Upper lobe of left lung (tissue), 6 donors: ENCODE results near the gene SENP2. TPM values are rescaled to one million over a fixed set of nuclear protein-coding genes. Genes with fewer than 3 reads are reported as not detected.
A peak's percentile ranks its signal among the peaks of the same experiment; 100 is the strongest.
"Not testable (repeated sequence)": the region's sequence is repeated elsewhere in the genome, so short reads cannot be mapped to it uniquely, and the experiment has no call there.

Source experiments
- ATAC-seq, 2 donors: fragments of 200-7000 bp; cut with Tn5 transposase; one replicate each; pipeline ENCODE4 v1.9.1; 2022; ENCODE audit warnings: mild to moderate bottlenecking in 2 of 2, moderate library complexity in 2 of 2; ENCODE audit not compliant: low FRiP score in 2 of 2
- DNase-seq, 2 donors: peaks; one replicate each; pipeline ENCODE4 v3.0.0-alpha.2; 2019 to 2020
- H3K27ac ChIP-seq, 4 donors: fragments of 200-600 bp; sonication (generic); one replicate each; pipeline ENCODE4 v1.5.1; 2016 to 2019
- H3K27me3 ChIP-seq, 4 donors: fragments of 200-600 bp; sonication (generic); one replicate each; pipeline ENCODE4 v1.5.1; 2017 to 2019
- H3K36me3 ChIP-seq, 4 donors: fragments of 200-600 bp; sonication (generic); one replicate each; pipeline ENCODE4 v1.5.1; 2016 to 2019
- H3K4me1 ChIP-seq, 4 donors: fragments of 200-600 bp; sonication (generic); one replicate each; pipeline ENCODE4 v1.5.1; 2018 to 2019
- H3K4me3 ChIP-seq, 4 donors: fragments of 200-600 bp; sonication (generic); one replicate each; pipeline ENCODE4 v1.5.1; 2017 to 2019; ENCODE audit warnings: mild to moderate bottlenecking in 2 of 4, moderate library complexity in 1 of 4
- H3K9me3 ChIP-seq, 4 donors: fragments of 200-600 bp; sonication (generic); one replicate each; pipeline ENCODE4 v1.5.1; 2018 to 2019
- CTCF ChIP-seq, 6 experiments: fragments of 450-650 bp in 4 of 6; fragments of 200-600 bp in 2 of 6; sonication (generic) in 2 of 6; IDR thresholded peaks; one replicate each; pipeline ENCODE4 v1.5.1; 2016 to 2019; ENCODE audit warnings: antibody characterized with exemption in 6 of 6
- EP300 ChIP-seq, 4 donors: sonication (generic); formaldehyde crosslinking; IDR thresholded peaks; one replicate each; pipeline ENCODE4 v1.5.1; 2017; ENCODE audit warnings: antibody characterized with exemption in 4 of 4, control low read depth in 2 of 4
- POLR2A ChIP-seq, 4 donors: fragments of 450-650 bp; IDR thresholded peaks; one replicate each; pipeline ENCODE4 v1.5.1; 2016 to 2017; ENCODE audit warnings: antibody characterized with exemption in 4 of 4, mild to moderate bottlenecking in 2 of 4
- POLR2AphosphoS5 ChIP-seq, 2 donors: sonication (generic); formaldehyde crosslinking; IDR thresholded peaks; one replicate each; pipeline ENCODE4 v1.5.1; 2017; ENCODE audit warnings: antibody characterized with exemption in 2 of 2
- WGBS, 2 donors: methylation state at CpG; one replicate each; pipeline ENCODE4 v1.1.5; 2017 to 2018; 5-methylcytosine and 5-hydroxymethylcytosine counted together
- total RNA-seq, 6 donors: library from RNA; depleted of rRNA in 4 of 6; stranded (reverse); fragments of >200 nt in 4 of 6; gene quantifications; one replicate each; pipeline versions ENCODE4 v1.1.0 to v1.2.1, GENCODE V29; 2016 to 2021
- donor health status: DM: no; HTN: no; CAD: no; lungs with moderate emphysema.
- donor health status: DM: no; HTN: yes; CAD: no; lungs with severe emphysema.

Gene SENP2
- total RNA-seq, 6 donors from 2014 or later, result 18.9 to 42.2 (median 31.6) TPM

- H3K4me1 ChIP-seq, result no peaks in the 10 kb centered on the region
- TF ChIP-seq POLR2AphosphoS5 (IDR thresholded peaks at IDR 0.05) (no peak), EP300 (IDR thresholded peaks at IDR 0.05) (no peak), CTCF (IDR thresholded peaks at IDR 0.05) (no peak), POLR2A (IDR thresholded peaks at IDR 0.05) (no peak)
- no peak overlapping the region for H3K4me3 ChIP-seq
- no peaks in the 10 kb centered on the region for H3K9me3 ChIP-seq
- no peak for DNase-seq
- H3K27ac ChIP-seq, result no peak overlapping the region
- peaks cover 0 to 2% (median 0%) of the 10 kb centered on the region in 4 donors for H3K36me3 ChIP-seq
- 78 to 90% methylated on average over 7 of the region's 7 CpGs for WGBS, 2 donors
- no peaks in the 10 kb centered on the region for H3K27me3 ChIP-seq
- no peak for ATAC-seq
These were observed 53.6 kb downstream of the SENP2 start for GRCh38 chr3:185639632-185640206.

GRCh38 chr3:185640308-185640707, 54.2 kb downstream of the SENP2 start:
- Histone ChIP-seq H3K36me3 (peaks cover 0 to 7% (median 2%) of the 10 kb centered on the region in 4 donors), H3K4me3 (no peak overlapping the region), H3K9me3 (no peaks in the 10 kb centered on the region), H3K4me1 (no peaks in the 10 kb centered on the region), H3K27me3 (no peaks in the 10 kb centered on the region), H3K27ac (no peak overlapping the region)
- no peak for DNase-seq
- ATAC-seq, result no peak
- 68 to 69% methylated on average over 2 of the region's 2 CpGs for WGBS, 2 donors
- TF ChIP-seq POLR2AphosphoS5 (IDR thresholded peaks at IDR 0.05) (no peak), POLR2A (IDR thresholded peaks at IDR 0.05) (no peak), EP300 (IDR thresholded peaks at IDR 0.05) (no peak), CTCF (IDR thresholded peaks at IDR 0.05) (no peak)

- not testable (repeated sequence) for H3K4me1 ChIP-seq, H3K27ac ChIP-seq, H3K4me3 ChIP-seq, H3K9me3 ChIP-seq, ATAC-seq, H3K27me3 ChIP-seq
- peaks cover 0 to 35% (median 14%) of the 10 kb centered on the region in 4 donors for H3K36me3 ChIP-seq
- peak in 1 of 2 donors; percentile 61 for DNase-seq
- 83 to 91% methylated on average over 17 of the region's 17 CpGs for WGBS, 2 donors
These were observed 59.1 kb downstream of the SENP2 start for GRCh38 chr3:185645191-185645590.

GRCh38 chr3:185645596-185646381, 59.7 kb downstream of the SENP2 start:
- peaks cover 0 to 35% (median 14%) of the 10 kb centered on the region in 4 donors for H3K36me3 ChIP-seq
- ATAC-seq, result no peak
- peak in 1 of 2 donors; percentile 58 for DNase-seq

More at GRCh38 chr3:185645596-185646381, 59.7 kb downstream of the SENP2 start:
- WGBS, 2 donors, result 87 to 88% methylated on average over 7 to 16 of the region's 16 CpGs
- peaks cover 0 to 3% (median 0%) of the 10 kb centered on the region in 4 donors for H3K4me1 ChIP-seq
- no peaks in the 10 kb centered on the region for H3K27me3 ChIP-seq
- no peaks in the 10 kb centered on the region for H3K9me3 ChIP-seq
- H3K27ac ChIP-seq, result no peak overlapping the region
- TF ChIP-seq CTCF (IDR thresholded peaks at IDR 0.05) (no peak), EP300 (IDR thresholded peaks at IDR 0.05) (no peak), POLR2A (IDR thresholded peaks at IDR 0.05) (no peak), POLR2AphosphoS5 (IDR thresholded peaks at IDR 0.05) (no peak)
- no peak overlapping the region for H3K4me3 ChIP-seq
